Activated CD4-positive, CD25-positive, alpha-beta regulatory T cell (primary cell): ENCODE data around the gene MRFAP1.

ENCODE experiments used
- DNase-seq, 4 experiments: peaks; one replicate each; lab custom pipeline; 2025; lab: John Stamatoyannopoulos, UW

MRFAP1 gene

GRCh38 chr4:6640292-6641163, at the start of gene MRFAP1:
TSS of gene MRFAP1 (plus strand) at chr4:6640685. CDS start at chr4:6640863, 178 bp downstream.
- peak; percentile 86 to 94 (median 90) for DNase-seq

DNA sequence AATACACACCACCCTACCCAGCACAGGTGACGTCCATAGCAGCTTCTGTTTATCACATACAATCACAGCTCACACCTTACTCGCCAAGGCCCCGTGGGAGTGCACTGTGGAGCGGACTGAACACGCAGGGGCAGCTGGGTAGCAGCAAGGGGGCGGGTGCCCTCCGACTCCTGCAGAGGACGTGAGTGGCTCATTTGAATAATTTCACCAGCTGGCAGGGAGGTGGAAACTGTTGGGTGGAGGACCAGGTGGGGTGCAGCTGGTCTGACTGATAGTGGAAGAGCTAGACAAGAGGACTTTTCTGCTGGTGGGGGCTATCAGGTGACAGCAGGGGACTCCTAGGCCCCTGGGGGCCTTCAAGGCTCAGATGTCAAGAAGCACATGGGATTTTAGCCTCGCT, 49.2 kb upstream of the MRFAP1 start:
- DNase-seq = no peak

GRCh38 chr4:6591781-6592180, 48.7 kb upstream of the MRFAP1 start:
- DNase-seq = no peak

DNA sequence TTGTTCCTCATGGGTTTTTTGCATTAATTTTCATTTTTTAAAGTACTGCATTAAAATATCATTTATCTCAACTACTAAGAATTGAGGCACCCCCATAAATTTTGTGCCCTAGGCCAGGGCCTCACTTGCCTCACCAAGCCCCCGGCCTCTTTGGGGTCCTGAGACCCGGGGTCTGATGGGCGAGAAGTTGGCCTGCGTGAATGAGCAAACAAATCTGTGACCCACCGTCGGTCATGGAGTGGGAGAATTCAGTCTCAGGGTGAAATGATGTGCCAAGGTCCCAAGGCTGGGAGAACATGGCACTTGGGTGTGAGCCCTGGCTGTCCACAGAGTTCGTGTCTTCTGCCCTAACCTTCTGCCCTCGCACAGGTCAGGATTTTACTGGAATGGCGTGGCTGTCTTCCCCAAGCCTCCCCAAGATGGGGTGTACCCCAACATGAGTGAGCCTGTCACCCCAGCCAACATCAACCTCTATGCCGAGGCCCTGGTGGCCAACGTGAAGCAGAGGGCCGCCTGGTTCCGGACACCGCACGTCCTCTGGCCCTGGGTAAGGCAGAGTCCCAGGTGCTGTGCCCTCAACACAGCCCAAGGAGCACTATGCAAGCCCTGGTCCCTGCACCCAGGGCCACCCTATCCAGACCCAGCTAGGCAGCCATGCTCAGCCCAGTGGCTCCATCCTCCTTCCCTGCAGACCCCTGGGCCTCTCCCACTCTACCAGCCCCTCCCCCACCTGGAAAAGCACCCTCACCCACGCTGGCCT, 47.5 kb upstream of the MRFAP1 start:
- DNase-seq = no peak

GRCh38 chr4:6594341-6594740, 46.1 kb upstream of the MRFAP1 start:
- DNase-seq = no peak

DNA sequence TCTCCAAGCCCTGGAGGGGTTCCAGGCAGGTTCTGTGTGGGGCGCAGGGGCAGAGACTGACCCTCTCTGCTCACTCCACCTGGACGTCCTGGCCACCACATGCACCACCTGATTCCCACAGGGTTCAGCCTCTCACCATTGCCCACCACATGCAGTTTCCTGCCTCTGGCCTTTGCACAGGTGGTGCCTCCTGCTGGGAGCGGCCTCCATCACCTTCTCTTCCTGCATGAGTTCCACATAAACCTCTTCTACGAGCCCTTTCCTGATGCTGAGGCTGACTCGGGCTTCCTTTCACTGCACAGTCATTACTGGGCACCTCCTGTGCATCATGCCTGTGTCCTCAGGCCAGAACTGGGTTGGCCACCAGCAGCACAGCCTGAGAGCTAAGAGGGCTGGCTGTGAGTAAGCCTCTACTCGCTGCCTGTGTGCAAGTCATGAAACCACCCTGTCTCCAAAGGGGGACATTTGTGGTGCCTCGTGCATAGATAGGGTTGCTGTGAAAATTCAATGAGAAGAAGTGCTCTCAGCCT, 45.6 kb upstream of the MRFAP1 start:
- no peak for DNase-seq

DNA sequence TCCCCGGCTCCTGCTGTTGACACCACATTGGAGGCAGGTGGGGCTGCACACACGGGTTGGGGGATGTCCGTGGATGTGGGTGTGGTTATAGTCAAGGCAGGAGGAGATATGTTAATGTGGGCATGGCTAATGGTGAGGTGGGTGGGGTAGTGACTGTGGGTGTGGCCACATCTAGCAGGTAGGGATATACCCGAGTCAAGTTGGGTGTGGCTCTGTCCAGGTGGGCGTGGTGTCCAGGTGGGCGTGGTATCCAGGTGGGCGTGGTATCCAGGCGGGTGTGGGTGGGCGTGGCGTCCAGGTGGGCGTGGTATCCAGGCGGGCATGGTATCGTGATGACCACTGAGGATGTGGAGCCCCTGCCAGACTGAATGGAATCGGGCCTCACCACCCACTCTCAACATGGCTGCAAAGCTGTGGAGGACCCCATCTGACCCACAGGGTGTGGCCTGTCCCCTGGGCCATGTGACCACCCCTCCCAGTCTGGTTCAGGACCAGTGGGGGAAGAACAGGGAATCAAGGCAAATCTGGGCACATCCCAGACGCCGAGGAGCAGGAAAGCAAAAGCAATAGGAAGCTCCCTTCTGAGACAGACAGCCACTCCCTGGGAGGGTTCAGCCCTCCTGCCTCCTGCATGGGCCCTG, 44.5 kb upstream of the MRFAP1 start:
- DNase-seq = no peak

- no peak for DNase-seq
Observed at GRCh38 chr4:6596948-6597347, 43.5 kb upstream of the MRFAP1 start.

- DNase-seq = no peak
Observed at GRCh38 chr4:6598127-6598526, 42.4 kb upstream of the MRFAP1 start.

- no peak for DNase-seq
Observed at GRCh38 chr4:6598641-6599040, 41.8 kb upstream of the MRFAP1 start.

- no peak for DNase-seq
Observed at GRCh38 chr4:6601661-6602250, 38.7 kb upstream of the MRFAP1 start.

DNA sequence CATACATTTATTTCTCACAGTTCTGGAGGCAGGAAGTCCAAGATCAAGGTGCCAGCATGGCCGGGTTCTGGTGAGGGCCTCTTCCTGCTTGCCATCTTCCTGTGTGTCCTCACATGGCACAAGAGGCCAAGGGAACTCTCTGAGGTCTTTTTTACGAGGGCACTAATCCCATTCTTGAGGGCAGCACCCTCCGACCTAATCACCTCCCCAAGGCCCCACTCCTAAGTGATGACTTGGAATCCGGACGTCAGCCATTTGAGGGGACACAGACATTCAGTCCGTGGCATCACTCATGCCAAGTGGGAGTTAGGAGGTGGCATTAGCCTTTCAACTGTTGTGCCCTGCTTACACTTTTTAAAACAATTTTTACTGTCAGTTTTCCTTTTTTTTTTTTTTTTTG, 38.2 kb upstream of the MRFAP1 start:
- no peak for DNase-seq

GRCh38 chr4:6603128-6603527, 37.4 kb upstream of the MRFAP1 start:
- DNase-seq = no peak

DNA sequence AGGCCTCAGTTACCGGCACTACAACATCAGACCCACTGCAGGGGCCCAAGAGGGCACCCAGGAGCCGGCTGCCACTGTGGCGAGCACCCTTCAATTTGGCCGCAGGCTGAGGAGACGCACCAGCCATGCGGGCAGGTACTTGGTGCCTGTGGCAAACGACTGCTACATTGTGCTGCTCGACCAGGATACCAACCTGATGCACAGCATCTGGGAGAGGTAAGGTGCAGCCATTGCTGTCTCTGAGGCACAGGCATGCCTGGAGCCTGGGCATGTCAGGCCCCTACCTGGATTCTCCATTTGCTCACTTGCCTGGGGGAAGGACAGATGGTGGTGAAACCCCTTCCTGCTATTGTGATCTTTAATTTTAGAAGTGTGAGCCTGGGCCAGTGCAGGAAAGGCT, 35.4 kb upstream of the MRFAP1 start:
- DNase-seq = no peak

DNA sequence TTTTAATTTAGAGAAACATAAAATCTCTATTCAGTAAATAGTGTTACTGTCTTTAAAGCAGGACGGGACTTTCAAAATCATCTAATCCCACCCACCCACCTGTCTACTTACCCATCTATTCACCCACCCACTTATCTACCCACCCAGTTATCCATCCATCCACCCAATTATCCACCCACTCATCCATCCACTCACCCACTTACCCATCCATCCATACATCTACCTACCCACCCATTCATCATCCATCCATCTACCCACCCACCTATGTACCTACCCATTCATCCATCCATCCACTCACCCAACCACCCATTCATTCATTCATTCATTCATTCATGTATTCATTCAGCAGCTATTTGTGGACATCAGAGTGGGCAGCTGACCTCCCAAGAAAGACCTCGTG, 34.9 kb upstream of the MRFAP1 start:
- DNase-seq = no peak

GRCh38 chr4:6606465-6607235, 33.8 kb upstream of the MRFAP1 start:
- DNase-seq = no peak

DNA sequence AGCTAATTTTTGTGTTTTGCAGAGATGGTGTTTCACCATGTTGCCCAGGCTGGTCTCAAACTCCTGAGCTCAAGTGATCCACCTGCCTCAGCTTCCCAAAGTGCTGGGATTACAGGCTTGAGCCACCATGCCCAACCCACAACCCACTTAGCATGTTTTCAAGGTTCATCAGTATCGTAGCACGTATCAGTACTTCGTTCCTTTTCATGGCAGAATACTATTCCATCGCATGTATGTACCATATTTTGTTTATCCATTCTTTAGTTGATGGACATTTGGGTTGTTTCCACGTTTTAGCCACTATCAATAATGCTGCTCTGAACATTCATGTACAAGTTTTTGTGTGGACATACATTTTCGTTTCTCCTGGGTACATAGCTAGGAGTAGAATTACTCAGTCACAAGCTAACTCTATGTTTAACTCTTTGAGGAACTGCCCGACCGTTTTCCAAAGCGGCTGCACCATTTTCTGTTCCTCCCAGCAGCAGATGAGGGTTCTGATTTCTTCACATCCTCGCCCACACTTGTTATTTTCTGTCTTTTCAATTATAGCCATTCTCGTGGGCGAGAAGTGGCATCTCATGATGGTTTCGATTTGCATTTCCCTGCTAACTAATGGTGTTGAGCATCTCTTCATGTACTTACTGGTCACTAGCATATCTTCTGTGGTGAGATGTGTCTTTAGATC, 33.0 kb upstream of the MRFAP1 start:
- no peak for DNase-seq

DNA sequence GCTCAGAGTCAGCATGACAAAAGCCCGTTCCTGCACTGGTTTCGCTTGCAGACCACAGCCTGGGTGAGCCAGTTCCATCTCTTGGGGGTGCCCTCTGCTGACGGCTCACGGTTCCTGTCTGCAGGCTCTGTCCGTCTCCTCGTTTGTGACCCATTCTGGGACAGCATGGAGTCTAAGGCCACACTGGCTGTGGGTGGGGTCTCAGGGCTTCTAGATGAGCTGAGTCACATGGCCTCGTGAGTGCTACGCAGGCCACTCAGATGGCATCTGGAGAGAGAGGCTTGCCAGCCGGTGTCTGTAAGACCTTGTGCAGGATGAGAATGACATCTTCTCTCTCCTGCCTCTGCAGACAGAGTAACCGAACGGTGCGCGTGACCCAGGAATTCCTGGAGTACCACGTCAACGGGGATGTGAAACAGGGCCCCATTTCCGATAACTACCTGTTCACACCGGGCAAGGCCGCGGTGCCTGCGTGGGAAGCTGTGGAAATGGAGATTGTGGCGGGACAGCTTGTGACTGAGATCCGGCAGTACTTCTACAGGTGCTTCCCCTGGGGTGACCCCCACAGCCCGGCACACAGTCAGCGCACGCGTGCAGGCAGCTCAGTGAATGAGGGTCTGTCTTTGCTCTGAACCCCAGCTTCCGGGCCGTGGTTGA, 31.6 kb upstream of the MRFAP1 start:
- no peak for DNase-seq

DNA sequence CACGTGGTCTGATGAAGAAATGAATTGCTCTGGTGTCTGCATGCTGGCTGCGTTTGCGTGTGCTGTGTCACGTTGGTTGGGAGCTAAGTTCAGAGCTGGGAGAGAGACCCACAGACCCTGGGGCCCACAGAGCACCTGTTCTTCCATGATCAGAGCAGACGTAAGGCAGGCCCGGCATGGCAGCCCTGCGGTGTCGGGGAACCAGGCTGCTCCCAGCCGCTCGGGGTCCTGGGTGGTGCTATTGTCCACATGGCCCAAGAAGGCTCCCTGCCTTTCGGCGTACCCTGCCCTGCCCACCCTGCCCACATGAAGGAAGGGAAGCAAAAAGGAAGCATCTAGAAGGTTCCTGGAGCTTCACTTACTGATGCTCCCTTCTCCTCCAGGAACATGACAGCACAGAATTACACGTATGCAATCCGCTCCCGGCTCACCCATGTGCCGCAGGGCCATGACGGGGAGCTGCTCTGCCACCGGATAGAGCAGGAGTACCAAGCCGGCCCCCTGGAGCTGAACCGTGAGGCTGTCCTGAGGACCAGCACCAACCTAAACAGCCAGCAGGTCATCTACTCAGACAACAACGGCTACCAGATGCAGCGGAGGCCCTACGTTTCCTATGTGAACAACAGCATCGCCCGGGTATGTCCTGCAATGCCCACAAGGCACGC, 30.9 kb upstream of the MRFAP1 start:
- no peak for DNase-seq
